ENCODE measurements around the gene ARHGEF28.

The ARHGEF28 gene

DNA sequence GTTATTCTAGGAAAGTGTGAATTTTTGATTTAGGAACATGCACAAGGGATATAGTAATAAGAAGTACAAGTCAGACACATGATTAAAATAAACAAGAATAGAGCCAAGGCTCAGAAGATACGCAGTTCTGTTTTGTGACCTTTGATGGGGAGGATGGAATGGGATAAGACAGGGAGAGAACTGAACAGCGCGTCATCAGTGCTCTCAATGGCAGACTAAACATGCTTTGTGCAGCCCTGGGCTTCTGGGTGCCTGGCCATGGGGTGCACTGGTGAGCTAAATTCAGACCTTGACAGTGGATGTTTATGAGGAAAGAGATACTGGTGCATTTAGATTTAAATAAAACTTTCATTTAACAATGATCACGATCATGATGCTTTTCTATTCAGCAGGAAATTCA is 309.7 kb downstream of the ARHGEF28 start:
- H3K36me3 ChIP-seq (ENCODE audit: control insufficient read depth, insufficient read depth, low read length), result no peaks in the 10 kb centered on the region

DNA sequence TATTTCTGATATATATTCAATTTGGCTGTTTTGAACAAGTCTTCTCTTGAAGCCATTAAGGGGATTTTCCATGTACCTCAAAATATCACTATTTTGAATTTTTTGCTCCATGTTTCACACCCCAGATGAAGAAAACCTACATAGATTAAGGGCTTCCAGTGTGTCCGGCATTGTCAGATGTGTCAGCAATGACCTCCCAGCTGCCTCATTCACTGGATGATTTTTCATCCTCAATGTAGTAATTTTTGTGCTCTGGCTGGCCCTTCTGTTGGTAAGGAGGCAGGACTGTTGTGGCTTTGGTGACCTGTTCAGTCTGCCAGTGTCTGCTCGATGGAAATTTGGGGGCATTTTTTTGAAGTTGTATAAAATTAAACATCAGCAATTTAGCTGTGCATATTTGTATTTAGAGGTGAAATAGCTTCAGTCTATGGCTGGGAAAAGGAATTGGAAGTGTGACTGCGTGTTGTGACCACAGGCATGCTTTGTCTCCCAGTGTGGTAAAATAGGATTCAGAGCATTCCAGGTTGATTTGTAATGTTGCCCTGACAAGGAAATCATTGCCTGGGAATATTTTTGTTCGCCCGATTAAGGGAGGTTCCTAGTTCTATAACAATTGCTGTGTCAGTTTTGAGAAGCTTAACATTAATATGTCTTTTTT is 312.4 kb downstream of the ARHGEF28 start:
- no peak for DNase-seq
- no peaks in the 10 kb centered on the region for H3K36me3 ChIP-seq (ENCODE audit: control insufficient read depth, insufficient read depth, low read length)
- no peaks in the 10 kb centered on the region for H3K27me3 ChIP-seq (replicated peaks; ENCODE audit: control insufficient read depth, insufficient read depth, low read length, poor library complexity, severe bottlenecking)
- no peak overlapping the region for H3K27ac ChIP-seq (ENCODE audit: insufficient read depth, low read length, poor library complexity, severe bottlenecking)
- no peaks in the 10 kb centered on the region for H3K4me1 ChIP-seq (ENCODE audit: control insufficient read depth, insufficient read depth, low read length, poor library complexity, severe bottlenecking)
- H3K4me3 ChIP-seq (ENCODE audit: insufficient read depth, low read depth, low read length, poor library complexity, severe bottlenecking), result no peak overlapping the region
- H3K9me3 ChIP-seq (ENCODE audit: control insufficient read depth, low read length), result no peaks in the 10 kb centered on the region

More for the DNA sequence above, 309.7 kb downstream of the ARHGEF28 start:
- H3K4me1 ChIP-seq (ENCODE audit: control insufficient read depth, insufficient read depth, low read length, poor library complexity, severe bottlenecking), result no peaks in the 10 kb centered on the region
- H3K4me3 ChIP-seq (ENCODE audit: insufficient read depth, low read depth, low read length, poor library complexity, severe bottlenecking), result no peak overlapping the region
- no peak overlapping the region for H3K27ac ChIP-seq (ENCODE audit: insufficient read depth, low read length, poor library complexity, severe bottlenecking)
- H3K9me3 ChIP-seq (ENCODE audit: control insufficient read depth, low read length), result no peaks in the 10 kb centered on the region
- DNase-seq, result no peak
- no peaks in the 10 kb centered on the region for H3K27me3 ChIP-seq (replicated peaks; ENCODE audit: control insufficient read depth, insufficient read depth, low read length, poor library complexity, severe bottlenecking)

DNA sequence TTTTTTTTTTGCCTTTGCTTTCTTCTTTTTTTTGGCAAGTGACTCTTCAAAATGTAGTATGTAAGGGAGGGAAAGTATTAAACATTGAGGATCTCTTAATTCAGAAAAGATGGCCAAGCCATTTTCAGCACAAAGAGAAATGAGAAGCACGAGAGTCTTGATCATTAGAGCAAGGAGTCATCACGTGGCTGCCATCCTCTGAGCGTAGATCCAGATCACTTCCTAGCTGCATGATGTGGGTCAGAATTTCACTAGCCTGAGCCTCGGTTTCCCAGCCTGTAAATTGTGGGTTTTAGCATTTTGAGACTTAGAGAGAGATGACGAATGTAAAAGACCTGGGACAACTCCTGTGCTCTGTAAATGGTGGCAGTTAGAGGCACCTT is 312.9 kb downstream of the ARHGEF28 start:
- Histone ChIP-seq H3K9me3 (ENCODE audit: control insufficient read depth, low read length) (no peaks in the 10 kb centered on the region), H3K4me1 (ENCODE audit: control insufficient read depth, insufficient read depth, low read length, poor library complexity, severe bottlenecking) (no peaks in the 10 kb centered on the region), H3K4me3 (ENCODE audit: insufficient read depth, low read depth, low read length, poor library complexity, severe bottlenecking) (no peak overlapping the region), H3K27ac (ENCODE audit: insufficient read depth, low read length, poor library complexity, severe bottlenecking) (no peak overlapping the region), H3K27me3 (replicated peaks; ENCODE audit: control insufficient read depth, insufficient read depth, low read length, poor library complexity, severe bottlenecking) (no peaks in the 10 kb centered on the region), H3K36me3 (ENCODE audit: control insufficient read depth, insufficient read depth, low read length) (no peaks in the 10 kb centered on the region)
- DNase-seq, result no peak

DNA sequence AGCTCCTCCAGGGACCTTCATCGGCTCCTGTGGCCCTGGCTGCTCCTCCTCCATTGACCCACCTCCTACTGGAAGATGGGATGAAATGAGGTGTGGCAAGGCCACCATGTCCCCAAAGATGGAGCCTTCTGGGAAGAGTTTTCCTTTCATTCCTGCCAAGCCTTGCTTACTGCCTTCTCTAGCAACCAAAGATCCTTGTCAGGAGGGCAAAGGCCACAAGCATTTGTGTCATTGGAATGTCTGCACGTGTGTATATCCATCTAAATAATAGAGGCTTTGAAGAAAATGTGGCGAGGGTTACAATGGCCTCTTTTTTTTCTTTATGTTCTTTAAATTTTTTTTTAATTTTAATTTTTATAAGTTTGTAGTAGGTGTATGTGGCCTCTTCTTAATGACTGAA is 313.6 kb downstream of the ARHGEF28 start:
- H3K4me3 ChIP-seq (ENCODE audit: insufficient read depth, low read depth, low read length, poor library complexity, severe bottlenecking), result no peak overlapping the region
- no peaks in the 10 kb centered on the region for H3K36me3 ChIP-seq (ENCODE audit: control insufficient read depth, insufficient read depth, low read length)
- no peaks in the 10 kb centered on the region for H3K27me3 ChIP-seq (replicated peaks; ENCODE audit: control insufficient read depth, insufficient read depth, low read length, poor library complexity, severe bottlenecking)
- no peaks in the 10 kb centered on the region for H3K9me3 ChIP-seq (ENCODE audit: control insufficient read depth, low read length)
- no peaks in the 10 kb centered on the region for H3K4me1 ChIP-seq (ENCODE audit: control insufficient read depth, insufficient read depth, low read length, poor library complexity, severe bottlenecking)
- no peak overlapping the region for H3K27ac ChIP-seq (ENCODE audit: insufficient read depth, low read length, poor library complexity, severe bottlenecking)
- DNase-seq, result no peak

DNA sequence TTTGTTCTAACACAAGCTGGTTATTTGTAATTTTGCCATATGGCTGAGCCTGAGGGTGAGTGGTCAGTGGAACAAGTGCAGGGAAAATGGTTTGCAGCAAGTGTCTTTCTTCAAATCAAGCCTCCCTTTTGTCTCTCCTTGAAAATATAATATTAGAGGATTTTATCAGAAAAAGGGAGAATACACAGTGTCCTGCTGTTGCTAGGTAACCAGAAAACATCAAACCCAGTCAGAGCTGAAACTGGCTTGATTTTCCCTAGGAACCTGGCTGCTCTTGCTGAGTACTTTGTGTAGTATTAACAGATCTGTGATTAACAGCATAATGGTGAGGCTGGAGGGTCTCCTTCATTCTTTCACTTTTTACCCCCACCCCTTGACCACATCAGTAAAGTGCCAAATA is 314.0 kb downstream of the ARHGEF28 start:
- H3K27ac ChIP-seq (ENCODE audit: insufficient read depth, low read length, poor library complexity, severe bottlenecking), result no peak overlapping the region
- no peaks in the 10 kb centered on the region for H3K36me3 ChIP-seq (ENCODE audit: control insufficient read depth, insufficient read depth, low read length)
- no peaks in the 10 kb centered on the region for H3K4me1 ChIP-seq (ENCODE audit: control insufficient read depth, insufficient read depth, low read length, poor library complexity, severe bottlenecking)
- H3K9me3 ChIP-seq (ENCODE audit: control insufficient read depth, low read length), result no peaks in the 10 kb centered on the region
- H3K4me3 ChIP-seq (ENCODE audit: insufficient read depth, low read depth, low read length, poor library complexity, severe bottlenecking), result no peak overlapping the region
- H3K27me3 ChIP-seq (replicated peaks; ENCODE audit: control insufficient read depth, insufficient read depth, low read length, poor library complexity, severe bottlenecking), result no peaks in the 10 kb centered on the region
- no peak for DNase-seq

DNA sequence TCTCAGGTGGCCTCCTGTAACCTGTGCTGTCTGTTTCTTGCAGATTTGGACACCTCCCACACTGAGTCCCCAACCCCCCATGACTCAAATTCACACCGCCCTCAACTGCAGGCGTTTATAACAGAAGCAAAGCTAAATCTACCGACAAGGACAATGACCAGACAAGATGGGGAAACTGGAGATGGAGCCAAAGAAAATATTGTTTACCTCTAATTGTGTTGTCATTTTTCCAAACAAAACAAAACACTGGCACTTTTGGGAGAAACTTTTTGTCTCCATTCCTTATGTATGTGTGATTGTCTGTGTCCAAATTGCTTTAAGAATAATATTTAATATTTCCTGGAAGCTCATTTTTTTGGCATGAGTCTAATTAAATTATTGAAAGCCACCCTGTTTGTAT is 314.8 kb downstream of the ARHGEF28 start:
- H3K9me3 ChIP-seq (ENCODE audit: control insufficient read depth, low read length), result no peaks in the 10 kb centered on the region
- no peak overlapping the region for H3K27ac ChIP-seq (ENCODE audit: insufficient read depth, low read length, poor library complexity, severe bottlenecking)
- H3K4me1 ChIP-seq (ENCODE audit: control insufficient read depth, insufficient read depth, low read length, poor library complexity, severe bottlenecking), result no peaks in the 10 kb centered on the region
- no peaks in the 10 kb centered on the region for H3K27me3 ChIP-seq (replicated peaks; ENCODE audit: control insufficient read depth, insufficient read depth, low read length, poor library complexity, severe bottlenecking)
- DNase-seq, result no peak
- no peak overlapping the region for H3K4me3 ChIP-seq (ENCODE audit: insufficient read depth, low read depth, low read length, poor library complexity, severe bottlenecking)
- H3K36me3 ChIP-seq (ENCODE audit: control insufficient read depth, insufficient read depth, low read length), result no peaks in the 10 kb centered on the region

DNA sequence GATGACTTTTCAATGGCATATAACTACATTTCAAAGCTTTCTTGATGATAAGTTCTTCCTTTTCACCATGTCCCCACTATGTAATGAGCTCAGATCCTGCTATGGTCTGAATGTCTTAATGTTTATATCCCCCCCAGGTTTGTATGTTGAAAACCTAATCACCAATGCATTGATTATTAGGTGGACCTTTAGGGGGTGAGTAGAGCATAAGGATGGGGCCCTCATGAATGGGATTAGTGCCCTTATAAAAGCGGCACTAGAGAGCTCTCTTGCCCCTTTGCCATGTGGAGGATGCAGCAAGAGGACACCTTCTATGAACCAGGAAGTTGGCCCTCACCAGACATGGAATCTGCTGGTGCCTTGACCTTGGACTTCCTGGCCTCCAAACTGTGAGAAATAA is 316.8 kb downstream of the ARHGEF28 start:
- DNase-seq, result no peak
- Histone ChIP-seq H3K27me3 (replicated peaks; ENCODE audit: control insufficient read depth, insufficient read depth, low read length, poor library complexity, severe bottlenecking) (no peaks in the 10 kb centered on the region), H3K9me3 (ENCODE audit: control insufficient read depth, low read length) (no peaks in the 10 kb centered on the region), H3K36me3 (ENCODE audit: control insufficient read depth, insufficient read depth, low read length) (no peaks in the 10 kb centered on the region), H3K4me1 (ENCODE audit: control insufficient read depth, insufficient read depth, low read length, poor library complexity, severe bottlenecking) (no peaks in the 10 kb centered on the region), H3K27ac (ENCODE audit: insufficient read depth, low read length, poor library complexity, severe bottlenecking) (no peak overlapping the region), H3K4me3 (ENCODE audit: insufficient read depth, low read depth, low read length, poor library complexity, severe bottlenecking) (no peak overlapping the region)

GRCh38 chr5:73943397-73943796 is 317.4 kb downstream of the ARHGEF28 start:
- H3K9me3 ChIP-seq (ENCODE audit: control insufficient read depth, low read length), result no peaks in the 10 kb centered on the region
- H3K4me3 ChIP-seq (ENCODE audit: insufficient read depth, low read depth, low read length, poor library complexity, severe bottlenecking), result no peak overlapping the region
- DNase-seq, result no peak
- H3K36me3 ChIP-seq (ENCODE audit: control insufficient read depth, insufficient read depth, low read length), result no peaks in the 10 kb centered on the region
- no peaks in the 10 kb centered on the region for H3K27me3 ChIP-seq (replicated peaks; ENCODE audit: control insufficient read depth, insufficient read depth, low read length, poor library complexity, severe bottlenecking)
- no peaks in the 10 kb centered on the region for H3K4me1 ChIP-seq (ENCODE audit: control insufficient read depth, insufficient read depth, low read length, poor library complexity, severe bottlenecking)
- H3K27ac ChIP-seq (ENCODE audit: insufficient read depth, low read length, poor library complexity, severe bottlenecking), result no peak overlapping the region

DNA sequence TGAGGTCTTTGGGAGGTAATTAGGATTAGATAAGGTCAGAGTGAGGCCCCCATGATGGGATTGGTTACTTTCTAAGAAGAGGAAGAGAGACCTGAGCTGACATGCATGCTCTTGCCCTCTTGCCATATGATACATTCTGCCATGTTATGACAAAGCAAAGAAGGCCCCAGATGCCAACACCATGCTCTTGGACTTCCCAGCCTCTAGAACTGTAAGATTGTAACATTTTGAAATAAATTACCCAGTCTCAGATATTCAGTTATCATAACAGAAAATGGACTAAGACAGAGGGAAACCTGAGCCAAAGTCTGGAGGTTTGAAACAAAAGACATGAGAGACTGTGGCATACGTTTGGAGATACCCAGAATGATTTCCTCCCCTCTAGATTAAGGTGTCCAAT is 318.6 kb downstream of the ARHGEF28 start:
- H3K27me3 ChIP-seq (replicated peaks; ENCODE audit: control insufficient read depth, insufficient read depth, low read length, poor library complexity, severe bottlenecking), result no peaks in the 10 kb centered on the region
- DNase-seq, result no peak
- H3K4me3 ChIP-seq (ENCODE audit: insufficient read depth, low read depth, low read length, poor library complexity, severe bottlenecking), result no peak overlapping the region
- no peak overlapping the region for H3K27ac ChIP-seq (ENCODE audit: insufficient read depth, low read length, poor library complexity, severe bottlenecking)
- H3K4me1 ChIP-seq (ENCODE audit: control insufficient read depth, insufficient read depth, low read length, poor library complexity, severe bottlenecking), result no peaks in the 10 kb centered on the region
- H3K9me3 ChIP-seq (ENCODE audit: control insufficient read depth, low read length), result no peaks in the 10 kb centered on the region
- no peaks in the 10 kb centered on the region for H3K36me3 ChIP-seq (ENCODE audit: control insufficient read depth, insufficient read depth, low read length)

DNA sequence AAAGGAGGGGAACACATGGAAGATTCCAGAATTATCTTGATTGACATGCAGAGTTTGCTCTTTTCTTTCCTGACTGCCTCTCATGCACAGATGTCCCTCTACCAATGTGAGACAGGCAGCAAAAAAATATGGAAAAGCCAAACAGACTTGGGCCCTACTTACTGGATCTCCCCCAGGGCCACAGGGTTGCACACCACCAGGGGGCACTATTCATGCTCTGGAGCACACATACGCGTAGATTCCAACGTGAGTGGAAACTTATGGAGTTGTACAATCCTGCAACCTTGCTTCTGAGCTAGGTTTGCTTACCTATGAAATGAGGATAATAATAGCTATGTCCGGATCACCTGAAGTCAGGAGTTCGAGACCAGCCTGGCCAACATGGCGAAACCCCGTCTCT is 319.5 kb downstream of the ARHGEF28 start:
- no peaks in the 10 kb centered on the region for H3K9me3 ChIP-seq (ENCODE audit: control insufficient read depth, low read length)
- H3K27ac ChIP-seq (ENCODE audit: insufficient read depth, low read length, poor library complexity, severe bottlenecking), result no peak overlapping the region
- H3K4me3 ChIP-seq (ENCODE audit: insufficient read depth, low read depth, low read length, poor library complexity, severe bottlenecking), result no peak overlapping the region
- no peak for DNase-seq
- no peaks in the 10 kb centered on the region for H3K4me1 ChIP-seq (ENCODE audit: control insufficient read depth, insufficient read depth, low read length, poor library complexity, severe bottlenecking)
- no peaks in the 10 kb centered on the region for H3K27me3 ChIP-seq (replicated peaks; ENCODE audit: control insufficient read depth, insufficient read depth, low read length, poor library complexity, severe bottlenecking)
- no peaks in the 10 kb centered on the region for H3K36me3 ChIP-seq (ENCODE audit: control insufficient read depth, insufficient read depth, low read length)

All from effector memory CD4-positive, alpha-beta T cell (primary cell).